ENCODE data around the gene MAEA. TPM values are rescaled to one million over a fixed set of nuclear protein-coding genes. Genes with fewer than 3 reads are reported as not detected.

Gene MAEA
- total and polyA plus RNA-seq, 2 of the 8 experiments (the other 6 are each of a cell fraction or from before 2014, with no cell fraction given): 75.8 to 133 TPM

GRCh38 chr4:1360423-1361283, 71.0 kb downstream of the MAEA start:
- H4K20me1 ChIP-seq (replicated peaks in 1 of 2; ENCODE audit: control insufficient read depth in 1 of 2, insufficient read depth in 2 of 2, low read length in 2 of 2): peaks cover 3 to 19% of the 10 kb centered on the region in 2 experiments
- H3K4ac ChIP-seq (replicated peaks; ENCODE audit: insufficient read length, low read depth, low read length): no peak overlapping the region
- no peak overlapping the region for H3K23ac ChIP-seq (ENCODE audit: insufficient read length)
- H3K56ac ChIP-seq (replicated peaks; ENCODE audit: insufficient read length, low read depth, low read length): no peak overlapping the region
- DNase-seq (ENCODE audit: low read depth in 1 of 2, low spot score in 2 of 2): no peak
- FAIRE-seq: no peak
- no peak overlapping the region for H2BK120ac ChIP-seq (replicated peaks; ENCODE audit: low read depth, low read length)
- no peak overlapping the region for H2AK5ac ChIP-seq (ENCODE audit: low read depth, low read length)
- peaks cover 0 to 13% (median 0%) of the 10 kb centered on the region in 4 experiments; a peak in 2 of 8 replicates for H3K36me3 ChIP-seq (ENCODE audit: control insufficient read depth in 2 of 4, insufficient read depth in 4 of 4, low read length in 3 of 4)
- no peak overlapping the region for H2BK20ac ChIP-seq (ENCODE audit: low read length)
- H3K18ac ChIP-seq (ENCODE audit: extremely low read depth, low read length): no peak overlapping the region
- no peak overlapping the region for H2BK5ac ChIP-seq (ENCODE audit: low read depth, low read length)
- no peaks in the 10 kb centered on the region; the same call in 1 of the 2 replicates for H3K79me1 ChIP-seq (ENCODE audit: low read depth, low read length)
- H4K8ac ChIP-seq (ENCODE audit: extremely low read depth, insufficient read depth, low read length): peak overlapping the region; percentile 4; the same call in 1 of the 2 replicates
- no peak overlapping the region for H2BK12ac ChIP-seq (ENCODE audit: low read depth, low read length)
- WGBS, 2 experiments (ENCODE audit: extremely low coverage in 1 of 2, insufficient coverage in 1 of 2, insufficient read length in 1 of 2, insufficient replicate concordance in 2 of 2, low coverage in 1 of 2, low lambda C conversion rate in 2 of 2, missing lambda C conversion rate in 1 of 2): 89% methylated on average over 25 of the region's 29 CpGs; no CpG with 5 or more reads in 1 of the 2 experiments
- no peaks in the 10 kb centered on the region; a peak in 1 of 7 replicates for H3K4me1 ChIP-seq (replicated peaks in 1 of 4; ENCODE audit: control insufficient read depth in 3 of 4, insufficient read depth in 4 of 4, low read length in 3 of 4)
- H3K4me3 ChIP-seq (ENCODE audit: extremely low read depth in 1 of 4, insufficient read depth in 2 of 4, low read depth in 3 of 4, low read length in 4 of 4): no peak overlapping the region
- no peak overlapping the region for H2BK15ac ChIP-seq (ENCODE audit: low read length)
- ChIA-PET CTCF (ENCODE audit: partially characterized antibody) (interaction anchor here (0.5 to 2.5 kb wide), 9 partner anchors 8 to 188 kb away, joined by 3 to 10 read pairs (median 3); no protein-coding TSS in a partner anchor), POLR2A (ENCODE audit: partially characterized antibody) (interaction anchor here (0.7 kb wide), 1 partner anchor 10 kb away, joined by 4 read pairs; no protein-coding TSS in a partner anchor)
- no peak overlapping the region for H3K4me2 ChIP-seq (ENCODE audit: insufficient read depth in 1 of 2, low read depth in 2 of 2, low read length in 2 of 2)
- no peak overlapping the region for H4K5ac ChIP-seq (ENCODE audit: insufficient read length, low read depth, low read length)
- TF ChIP-seq RXRA (IDR thresholded peaks at IDR 0.05; ENCODE audit: insufficient read depth, low read depth, low read length) (no peak), E2F6 (IDR thresholded peaks at IDR 0.05) (no peak), MAFK (IDR thresholded peaks at IDR 0.05; ENCODE audit: low read depth, low read length) (no peak), SP1 (IDR thresholded peaks at IDR 0.05; ENCODE audit: low read depth, low read length) (no peak), POU5F1 (IDR thresholded peaks at IDR 0.05; ENCODE audit: low read depth, low read length) (no peak), NANOG (IDR thresholded peaks at IDR 0.05; ENCODE audit: insufficient read depth, low read depth, low read length, poor library complexity, severe bottlenecking) (no peak), RAD21 (IDR thresholded peaks at IDR 0.05 in 1 of 2, conservative IDR thresholded peaks at IDR 0.05 in 1 of 2; ENCODE audit: low read depth in 2 of 2, low read length in 2 of 2) (no peak), CBX5 (IDR thresholded peaks at IDR 0.05; ENCODE audit: low read depth, low read length) (no peak), CTBP2 (IDR thresholded peaks at IDR 0.05; ENCODE audit: borderline replicate concordance, insufficient read depth, insufficient read length, low read length) (no peak), RFX5 (IDR thresholded peaks at IDR 0.05; ENCODE audit: borderline replicate concordance, low read depth, low read length) (no peak)
- H3K9ac ChIP-seq (replicated peaks in 1 of 4; ENCODE audit: extremely low read depth in 1 of 4, low read depth in 3 of 4, low read length in 3 of 4): no peak overlapping the region
- H3K9me3 ChIP-seq (ENCODE audit: insufficient read depth in 2 of 2, low read depth in 1 of 2, low read length in 1 of 2): no peaks in the 10 kb centered on the region
- no peak overlapping the region for H3K14ac ChIP-seq (ENCODE audit: insufficient read length)
- no peak overlapping the region for H4K91ac ChIP-seq (replicated peaks; ENCODE audit: insufficient read length, low read length)
- H2AFZ ChIP-seq (ENCODE audit: low read length): no peak overlapping the region
- no peaks in the 10 kb centered on the region for H3K23me2 ChIP-seq (ENCODE audit: low read depth, low read length)
- H3K27me3 ChIP-seq (replicated peaks in 1 of 4; ENCODE audit: control insufficient read depth in 3 of 4, extremely low read depth in 1 of 4, insufficient read depth in 3 of 4, low read length in 3 of 4): no peaks in the 10 kb centered on the region
- no peak overlapping the region for H3K27ac ChIP-seq (ENCODE audit: low read depth, low read length)
- no peaks in the 10 kb centered on the region for H3K79me2 ChIP-seq (ENCODE audit: control insufficient read depth in 1 of 2, insufficient read depth in 2 of 2, low read length in 2 of 2)

Data from H1 (cell line).